ENCODE measurements around the gene SLC16A10. TPM values are rescaled to one million over a fixed set of nuclear protein-coding genes. Genes with fewer than 3 reads are reported as not detected.

SLC16A10 gene
- total and polyA plus RNA-seq, 2 of the 8 experiments (the other 6 are each of a cell fraction or from before 2014, with no cell fraction given): 18.6 to 23.2 TPM

GRCh38 chr6:111107589-111107988, 20.3 kb downstream of the SLC16A10 start:
- ChIA-PET CTCF (ENCODE audit: partially characterized antibody) (no interaction called here), POLR2A (ENCODE audit: partially characterized antibody) (no interaction called here)
- Histone ChIP-seq H2BK20ac (ENCODE audit: low read length) (no peak overlapping the region), H2AFZ (ENCODE audit: low read length) (no peak overlapping the region), H3K4ac (replicated peaks; ENCODE audit: insufficient read length, low read depth, low read length) (no peak overlapping the region), H4K5ac (ENCODE audit: insufficient read length, low read depth, low read length) (no peak overlapping the region), H3K79me1 (ENCODE audit: low read depth, low read length) (no peaks in the 10 kb centered on the region; the same call in 1 of the 2 replicates), H2AK5ac (ENCODE audit: low read depth, low read length) (no peak overlapping the region), H3K23me2 (ENCODE audit: low read depth, low read length) (no peaks in the 10 kb centered on the region), H3K36me3 (ENCODE audit: control insufficient read depth in 2 of 4, insufficient read depth in 4 of 4, low read length in 3 of 4) (peaks cover 0 to 4% (median 0%) of the 10 kb centered on the region in 4 experiments; a peak in 2 of 8 replicates), H4K8ac (ENCODE audit: extremely low read depth, insufficient read depth, low read length) (no peak overlapping the region), H3K9ac (replicated peaks in 1 of 4; ENCODE audit: extremely low read depth in 1 of 4, low read depth in 3 of 4, low read length in 3 of 4) (no peak overlapping the region), H3K9me3 (ENCODE audit: insufficient read depth in 2 of 2, low read depth in 1 of 2, low read length in 1 of 2) (peaks cover 5 to 7% of the 10 kb centered on the region in 2 experiments; a peak in 3 of 4 replicates), H3K14ac (ENCODE audit: insufficient read length) (no peak overlapping the region), H2BK120ac (replicated peaks; ENCODE audit: low read depth, low read length) (no peak overlapping the region), H3K27ac (ENCODE audit: low read depth, low read length) (no peak overlapping the region), H2BK15ac (ENCODE audit: low read length) (no peak overlapping the region), H4K20me1 (replicated peaks in 1 of 2; ENCODE audit: control insufficient read depth in 1 of 2, insufficient read depth in 2 of 2, low read length in 2 of 2) (no peaks in the 10 kb centered on the region), H2BK12ac (ENCODE audit: low read depth, low read length) (no peak overlapping the region), H3K23ac (ENCODE audit: insufficient read length) (no peak overlapping the region), H3K4me2 (ENCODE audit: insufficient read depth in 1 of 2, low read depth in 2 of 2, low read length in 2 of 2) (no peak overlapping the region), H3K4me3 (ENCODE audit: extremely low read depth in 1 of 4, insufficient read depth in 2 of 4, low read depth in 3 of 4, low read length in 4 of 4) (no peak overlapping the region), H3K56ac (replicated peaks; ENCODE audit: insufficient read length, low read depth, low read length) (no peak overlapping the region), H3K18ac (ENCODE audit: extremely low read depth, low read length) (no peak overlapping the region), H3K79me2 (ENCODE audit: control insufficient read depth in 1 of 2, insufficient read depth in 2 of 2, low read length in 2 of 2) (no peaks in the 10 kb centered on the region), H3K27me3 (replicated peaks in 1 of 4; ENCODE audit: control insufficient read depth in 3 of 4, extremely low read depth in 1 of 4, insufficient read depth in 3 of 4, low read length in 3 of 4) (no peaks in the 10 kb centered on the region), H3K4me1 (replicated peaks in 1 of 4; ENCODE audit: control insufficient read depth in 3 of 4, insufficient read depth in 4 of 4, low read length in 3 of 4) (no peaks in the 10 kb centered on the region; a peak in 1 of 7 replicates), H2BK5ac (ENCODE audit: low read depth, low read length) (peak overlapping the region; percentile 18; the same call in 1 of the 2 replicates), H4K91ac (replicated peaks; ENCODE audit: insufficient read length, low read length) (no peak overlapping the region)
- 86% methylated on average over 1 of the region's 1 CpG; no CpG with 5 or more reads in 1 of the 2 experiments for WGBS, 2 experiments (ENCODE audit: extremely low coverage in 1 of 2, insufficient coverage in 1 of 2, insufficient read length in 1 of 2, insufficient replicate concordance in 2 of 2, low coverage in 1 of 2, low lambda C conversion rate in 2 of 2, missing lambda C conversion rate in 1 of 2)
- DNase-seq (ENCODE audit: low read depth in 1 of 2, low spot score in 2 of 2) (no peak), FAIRE-seq (no peak)
- TF ChIP-seq, protein P1, sequence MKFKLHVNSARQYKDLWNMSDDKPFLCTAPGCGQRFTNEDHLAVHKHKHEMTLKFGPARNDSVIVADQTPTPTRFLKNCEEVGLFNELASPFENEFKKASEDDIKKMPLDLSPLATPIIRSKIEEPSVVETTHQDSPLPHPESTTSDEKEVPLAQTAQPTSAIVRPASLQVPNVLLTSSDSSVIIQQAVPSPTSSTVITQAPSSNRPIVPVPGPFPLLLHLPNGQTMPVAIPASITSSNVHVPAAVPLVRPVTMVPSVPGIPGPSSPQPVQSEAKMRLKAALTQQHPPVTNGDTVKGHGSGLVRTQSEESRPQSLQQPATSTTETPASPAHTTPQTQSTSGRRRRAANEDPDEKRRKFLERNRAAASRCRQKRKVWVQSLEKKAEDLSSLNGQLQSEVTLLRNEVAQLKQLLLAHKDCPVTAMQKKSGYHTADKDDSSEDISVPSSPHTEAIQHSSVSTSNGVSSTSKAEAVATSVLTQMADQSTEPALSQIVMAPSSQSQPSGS (IDR thresholded peaks at IDR 0.05; ENCODE audit: low read length): no peak
- TF ChIP-seq, protein P2, sequence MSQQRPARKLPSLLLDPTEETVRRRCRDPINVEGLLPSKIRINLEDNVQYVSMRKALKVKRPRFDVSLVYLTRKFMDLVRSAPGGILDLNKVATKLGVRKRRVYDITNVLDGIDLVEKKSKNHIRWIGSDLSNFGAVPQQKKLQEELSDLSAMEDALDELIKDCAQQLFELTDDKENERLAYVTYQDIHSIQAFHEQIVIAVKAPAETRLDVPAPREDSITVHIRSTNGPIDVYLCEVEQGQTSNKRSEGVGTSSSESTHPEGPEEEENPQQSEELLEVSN (IDR thresholded peaks at IDR 0.05): no peak
- no peak for TF ChIP-seq RAD21 (IDR thresholded peaks at IDR 0.05 in 1 of 2, conservative IDR thresholded peaks at IDR 0.05 in 1 of 2; ENCODE audit: low read depth in 2 of 2, low read length in 2 of 2)
- TF ChIP-seq TEAD4 (IDR thresholded peaks at IDR 0.05; ENCODE audit: low read depth, low read length): no peak
- no peak for TF ChIP-seq PHF8 (conservative IDR thresholded peaks at IDR 0.05; ENCODE audit: low read depth, low read length)
- no peak for TF ChIP-seq JUN (IDR thresholded peaks at IDR 0.05; ENCODE audit: low read depth, low read length)
- no peak for TF ChIP-seq BRCA1 (IDR thresholded peaks at IDR 0.05; ENCODE audit: low read depth, low read length)
- no peak for TF ChIP-seq TBP (IDR thresholded peaks at IDR 0.05; ENCODE audit: low read depth, low read length)
- TF ChIP-seq, protein P3, sequence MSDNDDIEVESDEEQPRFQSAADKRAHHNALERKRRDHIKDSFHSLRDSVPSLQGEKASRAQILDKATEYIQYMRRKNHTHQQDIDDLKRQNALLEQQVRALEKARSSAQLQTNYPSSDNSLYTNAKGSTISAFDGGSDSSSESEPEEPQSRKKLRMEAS (IDR thresholded peaks at IDR 0.05): no peak
- no peak for TF ChIP-seq KDM5A (IDR thresholded peaks at IDR 0.05; ENCODE audit: low read length)
- no peak for TF ChIP-seq SRF (IDR thresholded peaks at IDR 0.05; ENCODE audit: low read depth, low read length)
- no peak for TF ChIP-seq SIRT6 (IDR thresholded peaks at IDR 0.05; ENCODE audit: low read length)
